IPS-NIHi7 (cell line): ENCODE measurements around the gene CYP17A1.
"Not testable (repeated sequence)": the region's sequence is repeated elsewhere in the genome, so short reads cannot be mapped to it uniquely, and the experiment has no call there.

Experiments used
- DNase-seq: peaks from one replicate; pipeline ENCODE4 v3.0.0; 2012; ENCODE audit warnings: mixed read lengths; ENCODE audit errors: extremely low spot score

The CYP17A1 gene, protein sequence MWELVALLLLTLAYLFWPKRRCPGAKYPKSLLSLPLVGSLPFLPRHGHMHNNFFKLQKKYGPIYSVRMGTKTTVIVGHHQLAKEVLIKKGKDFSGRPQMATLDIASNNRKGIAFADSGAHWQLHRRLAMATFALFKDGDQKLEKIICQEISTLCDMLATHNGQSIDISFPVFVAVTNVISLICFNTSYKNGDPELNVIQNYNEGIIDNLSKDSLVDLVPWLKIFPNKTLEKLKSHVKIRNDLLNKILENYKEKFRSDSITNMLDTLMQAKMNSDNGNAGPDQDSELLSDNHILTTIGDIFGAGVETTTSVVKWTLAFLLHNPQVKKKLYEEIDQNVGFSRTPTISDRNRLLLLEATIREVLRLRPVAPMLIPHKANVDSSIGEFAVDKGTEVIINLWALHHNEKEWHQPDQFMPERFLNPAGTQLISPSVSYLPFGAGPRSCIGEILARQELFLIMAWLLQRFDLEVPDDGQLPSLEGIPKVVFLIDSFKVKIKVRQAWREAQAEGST

DNA sequence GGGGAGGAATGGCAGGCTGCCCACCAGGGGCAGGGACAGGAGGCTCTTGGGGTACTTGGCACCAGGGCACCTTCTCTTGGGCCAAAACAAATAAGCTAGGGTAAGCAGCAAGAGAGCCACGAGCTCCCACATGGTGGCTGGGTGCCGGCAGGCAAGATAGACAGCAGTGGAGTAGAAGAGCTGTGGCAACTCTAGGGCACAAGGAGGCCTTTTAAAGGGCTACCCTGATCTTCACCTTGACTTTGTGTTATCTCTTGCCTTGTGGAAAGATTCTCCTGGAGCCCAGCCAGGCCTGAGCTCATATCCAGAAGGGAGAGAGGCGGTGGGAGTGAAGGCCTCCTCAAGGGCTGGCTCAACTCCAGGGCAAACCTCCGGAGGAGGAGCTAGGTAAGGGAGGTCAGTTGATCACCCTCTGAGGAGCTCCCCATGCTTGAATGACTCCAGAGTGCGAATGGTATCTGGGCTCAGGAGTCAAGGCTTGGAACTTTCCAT is at the start of gene CYP17A1:
TSS of gene CYP17A1 (minus strand) at position 184 of the 492 bp plus-strand sequence. CDS start at position 132, 52 bp downstream.
- no peak for DNase-seq

DNA sequence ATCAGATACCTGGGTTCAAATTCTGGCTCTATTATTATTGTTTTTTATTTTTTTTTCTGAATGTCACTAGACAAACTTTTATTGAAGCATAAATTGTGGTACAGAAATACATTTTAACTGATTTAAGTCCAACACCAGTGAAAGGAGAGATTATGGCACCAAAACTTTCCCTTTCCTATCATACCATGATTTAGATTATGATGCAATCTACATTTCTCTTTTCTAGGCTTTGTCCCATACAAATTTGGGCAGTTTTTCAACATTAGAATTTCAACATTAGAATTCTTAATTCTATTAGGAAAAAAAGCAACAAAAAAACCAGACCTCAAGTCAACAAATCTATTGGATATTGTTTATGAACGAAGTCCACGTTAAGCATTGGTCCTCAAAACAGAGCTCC is 43.0 kb upstream of the CYP17A1 start:
- DNase-seq: no peak

GRCh38 chr10:102878629-102879028 is 41.4 kb upstream of the CYP17A1 start:
- DNase-seq: no peak

- DNase-seq: no peak
Measured at GRCh38 chr10:102876747-102877153, 39.5 kb upstream of the CYP17A1 start.

DNA sequence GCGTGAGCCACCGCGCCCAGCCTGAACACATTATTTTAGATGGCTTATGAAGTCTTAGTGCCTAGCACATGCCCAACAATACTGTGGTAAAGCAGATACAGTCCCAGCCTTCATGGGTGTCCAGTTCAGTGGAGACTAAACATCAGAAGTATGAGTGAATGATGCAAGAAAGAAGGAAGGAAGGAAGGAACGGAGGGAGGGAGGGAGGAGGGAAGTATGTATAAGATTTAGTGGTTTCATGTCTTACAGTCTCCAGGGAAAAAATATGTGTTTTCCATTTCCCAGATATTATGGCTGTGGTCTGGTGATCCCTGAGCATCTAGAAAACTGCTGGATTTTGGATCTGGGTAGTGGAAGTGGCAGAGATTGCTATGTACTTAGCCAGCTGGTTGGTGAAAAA is 35.0 kb upstream of the CYP17A1 start:
- no peak for DNase-seq

- no peak for DNase-seq
Measured at GRCh38 chr10:102870221-102870620, 33.0 kb upstream of the CYP17A1 start.

- peak; percentile 93 for DNase-seq
Measured at GRCh38 chr10:102869258-102870198, 32.3 kb upstream of the CYP17A1 start, which contains the start of gene AS3MT. TSS of gene AS3MT (plus strand) at chr10:102869470. CDS start at chr10:102869593, 123 bp downstream.

GRCh38 chr10:102868911-102869257 is 31.7 kb upstream of the CYP17A1 start:
- peak; percentile 20 for DNase-seq

DNA sequence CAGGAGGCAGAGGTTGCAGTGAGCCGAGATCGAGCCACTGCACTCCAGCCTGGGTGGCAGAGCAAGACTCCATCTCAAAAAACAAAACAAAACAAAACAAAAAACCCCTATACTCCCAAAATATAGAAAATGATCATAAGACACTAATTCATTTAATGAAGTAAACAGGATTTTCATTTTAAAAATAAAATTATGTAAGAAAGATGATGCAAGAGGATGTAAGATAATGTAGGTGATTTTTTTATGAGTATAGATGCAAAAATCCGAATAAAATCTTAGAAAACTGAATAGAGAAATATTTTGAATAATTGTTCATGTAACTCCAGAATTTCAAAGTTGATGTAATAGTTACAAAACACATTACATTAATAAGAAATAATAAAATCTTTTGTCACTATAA is 28.4 kb upstream of the CYP17A1 start:
- DNase-seq: no peak

GRCh38 chr10:102863660-102864059 is 26.4 kb upstream of the CYP17A1 start:
- DNase-seq: no peak

DNA sequence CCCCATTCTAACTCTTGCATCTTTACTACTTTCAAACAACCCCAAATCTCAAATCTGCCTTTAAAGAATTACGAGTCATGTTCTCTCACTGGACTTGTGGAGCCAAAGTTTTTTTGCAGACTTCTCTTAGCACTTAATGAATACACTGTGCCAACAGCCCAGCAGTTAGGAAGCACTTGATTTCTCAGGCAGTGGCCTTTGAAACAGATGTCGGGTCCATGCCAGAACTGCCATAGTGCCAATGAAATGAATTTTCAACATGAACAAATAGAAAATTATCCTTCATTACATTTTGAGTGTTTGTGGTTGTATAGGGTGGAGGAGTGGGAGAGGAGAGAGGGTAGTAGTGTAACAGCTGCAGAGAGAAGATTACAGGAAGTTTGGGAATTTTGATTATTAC is 22.7 kb upstream of the CYP17A1 start:
- DNase-seq: no peak

DNA sequence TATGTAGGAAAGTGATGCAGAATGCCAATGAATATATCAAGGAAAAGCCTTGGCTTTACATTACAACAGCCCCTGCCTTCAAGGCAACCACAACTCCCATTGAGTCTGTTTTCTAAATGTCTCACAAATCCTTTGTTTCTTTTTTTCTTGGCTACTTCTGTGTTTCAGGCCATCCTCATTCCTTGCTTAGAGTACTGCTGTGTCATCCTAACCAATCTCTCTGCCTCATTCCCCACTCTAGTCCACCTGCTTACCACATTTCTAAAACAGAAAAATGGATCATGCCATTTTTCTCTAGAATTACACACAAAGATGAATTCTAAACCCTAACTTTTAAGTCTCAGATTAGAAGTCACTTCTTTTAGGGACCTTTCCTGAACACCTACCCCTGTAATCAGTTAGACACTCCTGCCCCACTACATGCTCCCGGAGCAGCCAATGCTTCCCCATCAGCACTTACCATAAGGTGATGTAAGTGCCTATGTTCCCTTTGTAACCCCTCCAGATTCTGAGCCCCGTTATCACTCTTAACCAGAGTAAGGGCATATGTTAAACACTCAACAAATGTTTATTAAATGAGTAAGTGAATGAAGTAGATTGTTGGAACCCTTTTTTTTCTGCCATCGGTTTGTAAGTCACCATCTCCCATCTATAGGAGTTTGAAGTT is 19.7 kb upstream of the CYP17A1 start:
- no peak for DNase-seq

GRCh38 chr10:102855731-102856436 is 18.7 kb upstream of the CYP17A1 start:
- DNase-seq: not testable (repeated sequence)

- not testable (repeated sequence) for DNase-seq
Measured at GRCh38 chr10:102853237-102853636, 16.0 kb upstream of the CYP17A1 start.

GRCh38 chr10:102850025-102850518 is 12.9 kb upstream of the CYP17A1 start:
- no peak for DNase-seq

DNA sequence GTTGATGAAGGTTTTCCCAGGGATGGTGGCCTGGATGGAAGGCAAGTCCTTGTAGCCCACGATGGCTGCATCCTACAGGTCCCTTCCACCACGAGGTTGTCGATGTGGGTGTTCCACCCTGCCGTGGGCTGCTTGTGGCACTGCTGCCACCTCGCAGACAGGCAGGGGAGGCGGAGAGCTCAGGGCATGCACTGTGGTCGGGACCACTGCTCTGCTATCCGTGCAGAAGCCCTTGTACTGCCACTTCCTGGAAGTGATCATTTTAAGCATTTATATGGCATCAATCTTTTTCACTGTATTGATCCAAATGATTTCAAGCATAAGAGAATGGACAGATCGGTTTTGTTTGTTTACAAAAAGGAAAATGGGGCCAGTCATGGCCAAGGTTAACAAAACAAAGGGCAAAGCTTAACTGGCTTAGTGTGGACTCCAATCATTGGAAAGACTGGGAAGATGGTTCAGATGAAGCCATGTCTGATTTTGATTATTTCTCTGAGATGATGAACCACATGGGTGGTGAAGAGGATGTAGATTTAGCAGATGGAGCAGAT is 8.2 kb upstream of the CYP17A1 start:
- DNase-seq: no peak

GRCh38 chr10:102844190-102844776 is 7.1 kb upstream of the CYP17A1 start:
- DNase-seq: not testable (repeated sequence)

GRCh38 chr10:102843139-102843538 is 5.9 kb upstream of the CYP17A1 start:
- not testable (repeated sequence) for DNase-seq

DNA sequence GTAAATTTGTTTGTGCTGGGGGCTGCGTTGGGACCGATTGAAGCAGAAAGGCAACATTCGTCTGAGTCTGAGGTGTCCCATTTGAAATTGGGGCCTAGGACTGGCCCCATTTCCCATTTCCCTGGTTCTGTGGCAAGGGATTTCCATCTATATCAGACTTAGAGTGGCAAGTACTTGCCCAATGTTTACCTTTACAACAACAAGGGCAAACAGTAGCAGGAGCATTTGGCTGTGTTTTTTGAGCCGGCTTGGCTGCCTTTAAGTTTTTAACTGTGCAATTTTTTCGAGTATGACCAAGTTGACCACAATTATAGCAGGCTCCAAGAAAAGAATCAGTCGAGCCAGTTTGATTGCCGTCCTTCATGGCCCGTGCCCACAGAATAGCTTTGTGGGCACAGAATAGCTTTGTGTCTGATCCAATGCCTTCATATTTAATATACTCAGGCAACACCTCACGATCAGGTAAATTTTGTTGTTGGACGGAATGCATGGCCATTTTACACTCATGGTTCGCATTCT is 4.7 kb upstream of the CYP17A1 start:
- DNase-seq: no peak
